Rectal smooth muscle tissue (tissue), 1 donor: ENCODE measurements around the gene RND3.

ENCODE experiments used
- H3K27ac ChIP-seq: one replicate; pipeline ENCODE4 v1.7.0; 2013; ENCODE audit warnings: low read depth, low read length, inconsistent platforms
- H3K27me3 ChIP-seq: one replicate; pipeline ENCODE4 v1.7.0; 2013; ENCODE audit warnings: low read length; ENCODE audit not compliant: control insufficient read depth, insufficient read depth
- H3K36me3 ChIP-seq: one replicate; pipeline ENCODE4 v1.7.0; 2013; ENCODE audit warnings: low read length; ENCODE audit not compliant: control insufficient read depth, insufficient read depth
- H3K4me1 ChIP-seq: one replicate; pipeline ENCODE4 v1.7.0; 2013; ENCODE audit warnings: low read length; ENCODE audit not compliant: control insufficient read depth, insufficient read depth
- H3K4me3 ChIP-seq: one replicate; pipeline ENCODE4 v1.7.0; 2013; ENCODE audit warnings: low read length
- H3K9ac ChIP-seq: one replicate; pipeline ENCODE4 v1.7.0; 2013; ENCODE audit warnings: low read length

RND3 gene

GRCh38 chr2:150442484-150442883 lies 45.0 kb downstream of the RND3 start:
- Histone ChIP-seq H3K27ac (no peak overlapping the region), H3K4me1 (no peaks in the 10 kb centered on the region), H3K4me3 (no peak overlapping the region), H3K9ac (no peak overlapping the region), H3K36me3 (no peaks in the 10 kb centered on the region), H3K27me3 (no peaks in the 10 kb centered on the region)

DNA sequence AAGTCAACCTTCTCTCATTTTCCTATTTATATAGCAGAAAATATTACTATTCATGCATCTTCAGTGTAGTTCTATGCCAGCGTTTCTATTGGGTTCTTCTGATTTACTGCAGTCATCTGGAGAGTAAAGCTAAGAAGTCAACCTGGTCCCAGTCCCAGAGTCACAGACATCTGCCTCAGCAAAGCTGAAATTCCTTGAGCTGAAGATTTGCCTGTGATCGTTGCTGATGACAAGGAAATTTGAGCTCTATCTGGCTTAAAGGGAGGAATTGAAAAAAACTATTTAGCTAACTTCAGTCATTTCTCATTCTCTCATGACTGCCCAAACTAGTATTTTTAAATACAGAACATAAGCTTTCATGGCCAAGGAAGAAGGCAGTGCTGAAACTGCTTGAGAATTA lies 45.7 kb downstream of the RND3 start:
- H3K4me3 ChIP-seq = no peak overlapping the region
- no peak overlapping the region for H3K27ac ChIP-seq
- H3K36me3 ChIP-seq = no peaks in the 10 kb centered on the region
- no peak overlapping the region for H3K9ac ChIP-seq
- no peaks in the 10 kb centered on the region for H3K27me3 ChIP-seq
- H3K4me1 ChIP-seq = no peaks in the 10 kb centered on the region

- Histone ChIP-seq H3K27ac (no peak overlapping the region), H3K9ac (no peak overlapping the region), H3K36me3 (no peaks in the 10 kb centered on the region), H3K4me3 (no peak overlapping the region), H3K4me1 (no peaks in the 10 kb centered on the region), H3K27me3 (no peaks in the 10 kb centered on the region)
Observed at GRCh38 chr2:150441226-150441625, 46.2 kb downstream of the RND3 start.

DNA sequence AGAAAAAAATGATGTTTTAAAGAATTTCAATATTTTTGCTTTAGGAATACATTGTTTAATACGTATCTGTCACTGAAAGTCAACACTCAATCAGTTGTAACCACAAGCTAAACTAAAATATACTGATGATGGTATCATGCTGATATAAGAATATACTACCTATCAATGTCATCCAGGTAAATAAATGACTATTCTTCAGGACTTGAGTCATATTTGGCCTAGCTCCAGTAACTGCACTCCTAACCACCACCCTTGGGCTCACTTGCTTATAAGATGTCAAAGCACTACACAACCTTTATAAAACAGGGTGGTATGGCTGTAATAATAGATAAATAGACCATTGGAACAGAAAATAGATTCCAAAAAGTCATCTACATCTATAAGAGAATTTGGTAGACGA lies 48.8 kb downstream of the RND3 start:
- H3K4me1 ChIP-seq = no peaks in the 10 kb centered on the region
- no peaks in the 10 kb centered on the region for H3K27me3 ChIP-seq
- H3K36me3 ChIP-seq = no peaks in the 10 kb centered on the region
- H3K27ac ChIP-seq = no peak overlapping the region
- no peak overlapping the region for H3K9ac ChIP-seq
- no peak overlapping the region for H3K4me3 ChIP-seq

- no peaks in the 10 kb centered on the region for H3K27me3 ChIP-seq
- H3K9ac ChIP-seq = no peak overlapping the region
- no peaks in the 10 kb centered on the region for H3K4me1 ChIP-seq
- no peaks in the 10 kb centered on the region for H3K36me3 ChIP-seq
- no peak overlapping the region for H3K27ac ChIP-seq
- H3K4me3 ChIP-seq = no peak overlapping the region
Observed at GRCh38 chr2:150438041-150438440, 49.4 kb downstream of the RND3 start.

GRCh38 chr2:150432312-150432625 lies 55.2 kb downstream of the RND3 start:
- Histone ChIP-seq H3K4me3 (no peak overlapping the region), H3K4me1 (no peaks in the 10 kb centered on the region), H3K27me3 (no peaks in the 10 kb centered on the region), H3K9ac (no peak overlapping the region), H3K36me3 (no peaks in the 10 kb centered on the region), H3K27ac (no peak overlapping the region)

- Histone ChIP-seq H3K36me3 (no peaks in the 10 kb centered on the region), H3K9ac (no peak overlapping the region), H3K4me1 (no peaks in the 10 kb centered on the region)
Observed at GRCh38 chr2:150431561-150432311, 55.7 kb downstream of the RND3 start.

GRCh38 chr2:150429384-150429961 lies 58.0 kb downstream of the RND3 start:
- Histone ChIP-seq H3K9ac (no peak overlapping the region), H3K27ac (no peak overlapping the region), H3K36me3 (no peaks in the 10 kb centered on the region), H3K4me3 (no peak overlapping the region), H3K4me1 (no peaks in the 10 kb centered on the region), H3K27me3 (no peaks in the 10 kb centered on the region)

More at GRCh38 chr2:150431561-150432311, 55.7 kb downstream of the RND3 start:
- Histone ChIP-seq H3K27me3 (no peaks in the 10 kb centered on the region), H3K4me3 (no peak overlapping the region), H3K27ac (no peak overlapping the region)

DNA sequence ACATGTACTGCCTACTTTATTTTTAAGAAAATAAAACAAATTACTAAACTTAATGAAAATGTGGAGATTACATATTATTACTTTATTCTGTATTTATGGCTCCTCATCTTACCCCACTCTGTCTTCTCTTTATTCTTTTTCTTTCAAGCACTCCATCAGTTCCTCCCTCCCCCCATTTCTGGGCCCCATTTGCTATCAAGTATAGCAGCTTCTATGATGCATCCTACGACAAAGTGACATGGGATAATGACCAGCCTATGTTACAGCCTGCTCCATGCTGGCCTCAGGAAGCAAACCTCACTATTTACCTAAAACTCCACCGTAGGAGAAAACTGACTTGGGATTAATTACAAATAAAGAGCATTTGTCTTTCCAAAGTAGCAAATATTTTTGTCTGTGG lies 58.8 kb downstream of the RND3 start:
- Histone ChIP-seq H3K36me3 (no peaks in the 10 kb centered on the region), H3K27me3 (no peaks in the 10 kb centered on the region), H3K4me3 (no peak overlapping the region), H3K9ac (no peak overlapping the region), H3K4me1 (no peaks in the 10 kb centered on the region), H3K27ac (no peak overlapping the region)

- Histone ChIP-seq H3K9ac (no peak overlapping the region), H3K27ac (no peak overlapping the region), H3K36me3 (no peaks in the 10 kb centered on the region)
Observed at GRCh38 chr2:150427298-150427697, 60.2 kb downstream of the RND3 start.

DNA sequence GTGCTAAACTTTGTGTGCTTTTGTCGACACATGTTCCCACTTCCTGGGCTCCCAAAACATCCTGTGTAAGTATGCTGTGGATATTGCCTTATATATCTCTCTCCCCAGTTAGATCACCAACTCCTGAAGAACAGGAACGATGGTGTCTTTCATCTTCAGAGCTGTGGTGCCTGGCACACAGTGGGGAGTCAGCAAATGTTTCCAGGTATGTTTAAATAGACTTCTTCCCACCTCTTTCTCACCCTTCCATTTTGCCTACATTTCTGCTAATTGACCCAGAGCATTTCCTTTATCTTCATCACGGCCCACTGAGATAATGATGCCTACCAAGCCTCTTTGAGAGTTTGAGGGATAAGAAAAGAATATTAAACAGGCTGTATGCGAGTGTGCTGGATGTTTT lies 60.7 kb downstream of the RND3 start:
- H3K9ac ChIP-seq = no peak overlapping the region
- H3K27ac ChIP-seq = no peak overlapping the region
- H3K4me1 ChIP-seq = no peaks in the 10 kb centered on the region
- H3K4me3 ChIP-seq = no peak overlapping the region
- H3K36me3 ChIP-seq = no peaks in the 10 kb centered on the region
- no peaks in the 10 kb centered on the region for H3K27me3 ChIP-seq

More at GRCh38 chr2:150427298-150427697, 60.2 kb downstream of the RND3 start:
- no peak overlapping the region for H3K4me3 ChIP-seq
- H3K4me1 ChIP-seq = no peaks in the 10 kb centered on the region
- H3K27me3 ChIP-seq = no peaks in the 10 kb centered on the region

GRCh38 chr2:150426315-150426714 lies 61.2 kb downstream of the RND3 start:
- Histone ChIP-seq H3K27me3 (no peaks in the 10 kb centered on the region), H3K4me3 (no peak overlapping the region), H3K9ac (no peak overlapping the region), H3K27ac (no peak overlapping the region), H3K36me3 (no peaks in the 10 kb centered on the region), H3K4me1 (no peaks in the 10 kb centered on the region)
